GM23338 (cell line): ENCODE data around the gene NAPB. TPM values are rescaled to one million over a fixed set of nuclear protein-coding genes. Genes with fewer than 3 reads are reported as not detected.

Source experiments
- ATAC-seq: fragments of 200-7000 bp; cut with Tn5 transposase; 3 replicates; pipeline ENCODE4 v1.9.1; 2020
- DNase-seq: peaks from one replicate; pipeline ENCODE4 v3.0.0-alpha.2; 2015; ENCODE audit warnings: low spot score
- H2AFZ ChIP-seq: fragments of 200-600 bp; sonication (generic); 2 replicates; pipeline ENCODE4 v1.8.0; 2016; ENCODE audit warnings: antibody characterized with exemption, mild to moderate bottlenecking, moderate library complexity
- H3F3A ChIP-seq: fragments of 200-600 bp; sonication (generic); replicated peaks from 2 replicates; pipeline ENCODE4 v1.8.0; 2017; ENCODE audit warnings: antibody characterized with exemption, mixed run types, low read depth
- H3K27ac ChIP-seq: fragments of 200-600 bp; sonication (generic); 2 replicates; pipeline ENCODE4 v1.6.1; 2016; ENCODE audit warnings: low read depth
- H3K27me3 ChIP-seq: fragments of 200-600 bp; sonication (generic); 2 replicates; pipeline ENCODE4 v1.8.0; 2016; ENCODE audit warnings: mild to moderate bottlenecking, mixed run types, moderate library complexity; ENCODE audit not compliant: insufficient read depth
- H3K36me3 ChIP-seq: fragments of 200-600 bp; sonication (generic); 2 replicates; pipeline ENCODE4 v1.8.0; 2016; ENCODE audit warnings: mild to moderate bottlenecking; ENCODE audit not compliant: insufficient read depth
- H3K4me1 ChIP-seq: fragments of 200-600 bp; sonication (generic); 2 replicates; pipeline ENCODE4 v1.8.0; 2016; ENCODE audit warnings: mild to moderate bottlenecking, moderate library complexity; ENCODE audit not compliant: insufficient read depth
- H3K4me2 ChIP-seq: fragments of 200-600 bp; sonication (generic); 2 replicates; pipeline ENCODE4 v1.7.1; 2017; ENCODE audit warnings: mixed run types
- H3K4me3 ChIP-seq: fragments of 200-600 bp; sonication (generic); 2 replicates; pipeline ENCODE4 v1.6.1; 2016; ENCODE audit warnings: mixed run types
- H3K79me2 ChIP-seq: fragments of 200-600 bp; sonication (generic); replicated peaks from 2 replicates; pipeline ENCODE4 v1.8.0; 2017; ENCODE audit warnings: mild to moderate bottlenecking; ENCODE audit not compliant: insufficient read depth
- H3K9me2 ChIP-seq: fragments of 200-600 bp; sonication (generic); 2 replicates; pipeline ENCODE4 v1.8.0; 2017; ENCODE audit not compliant: insufficient read depth
- H4K20me1 ChIP-seq: fragments of 200-600 bp; sonication (generic); replicated peaks from 2 replicates; pipeline ENCODE4 v1.8.0; 2017; ENCODE audit warnings: mild to moderate bottlenecking; ENCODE audit not compliant: insufficient read depth
- H3K27ac Mint-ChIP-seq: 2 replicates; pipeline ENCODE4 v1.8.0; 2020; ENCODE audit warnings: inconsistent platforms, mild to moderate bottlenecking, moderate library complexity, mixed read lengths
- H3K27me3 Mint-ChIP-seq: 3 replicates; pipeline ENCODE4 v1.8.0; 2022; ENCODE audit warnings: low read depth, mild to moderate bottlenecking, moderate library complexity, mixed read lengths, inconsistent platforms; ENCODE audit not compliant: insufficient read depth, poor library complexity
- H3K36me3 Mint-ChIP-seq: 3 replicates; pipeline ENCODE4 v1.8.0; 2021; ENCODE audit warnings: low read depth, mild to moderate bottlenecking, inconsistent platforms, moderate library complexity, mixed read lengths
- H3K4me1 Mint-ChIP-seq: 3 replicates; pipeline ENCODE4 v1.8.0; 2020; ENCODE audit warnings: mild to moderate bottlenecking, inconsistent platforms, mixed read lengths
- H3K4me3 Mint-ChIP-seq: 3 replicates; pipeline ENCODE4 v1.8.0; 2021; ENCODE audit warnings: moderate library complexity, mild to moderate bottlenecking, inconsistent platforms, mixed read lengths
- H3K9me3 Mint-ChIP-seq: 3 replicates; pipeline ENCODE4 v1.8.0; 2020; ENCODE audit warnings: moderate library complexity, mild to moderate bottlenecking, inconsistent platforms, mixed read lengths
- CREB1 ChIP-seq: fragments of 250-450 bp; sonication (Bioruptor Pico); IDR thresholded peaks from 2 replicates; pipeline ENCODE4 v1.5.0; 2020; ENCODE audit warnings: low read depth, mild to moderate bottlenecking, moderate library complexity
- CTCF ChIP-seq, 2 experiments: fragments of 200-600 bp in 1 of 2; sonication (generic) in 1 of 2; conservative IDR thresholded peaks; 2 replicates each; pipeline versions ENCODE4 v1.5.1 to v1.6.1; 2016 to 2017; ENCODE audit warnings: antibody characterized with exemption in 2 of 2, low read depth in 2 of 2, mild to moderate bottlenecking in 2 of 2, moderate library complexity in 1 of 2
- EZH2 ChIP-seq: fragments of 200-600 bp; sonication (generic); IDR thresholded peaks from one replicate; pipeline ENCODE4 v1.8.0; 2017; ENCODE audit warnings: antibody characterized with exemption, mild to moderate bottlenecking, low read depth; ENCODE audit not compliant: unreplicated experiment
- EZH2phosphoT487 ChIP-seq: fragments of 200-600 bp; sonication (generic); IDR thresholded peaks from one replicate; pipeline ENCODE4 v1.8.1; 2018; ENCODE audit warnings: antibody characterized with exemption; ENCODE audit not compliant: unreplicated experiment
- POLR2AphosphoS5 ChIP-seq: IDR thresholded peaks from 2 replicates; pipeline ENCODE4 v1.6.1; 2016; ENCODE audit warnings: antibody characterized with exemption, low read depth
- STAT1 ChIP-seq: IDR thresholded peaks from one replicate; pipeline ENCODE4 v1.6.1; 2016; ENCODE audit warnings: antibody characterized with exemption; ENCODE audit not compliant: unreplicated experiment
- ZNF114 ChIP-seq: fragments of 250-450 bp; sonication (Bioruptor Pico); IDR thresholded peaks from 2 replicates; pipeline ENCODE4 v1.5.0; 2020; ENCODE audit warnings: mild to moderate bottlenecking, moderate library complexity
- polyA plus RNA-seq: library from polyadenylated mRNA; unstranded; fragments of >200 nt; fragmentation: Nextera tagmentation; extraction: Ambion mirVana; gene quantifications from 2 replicates; pipeline ENCODE4 v1.2.1, GENCODE V29; 2016
- total RNA-seq: library from RNA; depleted of rRNA; stranded (reverse); fragments of >200 nt; shearing (Covaris generic); gene quantifications from 2 replicates; pipeline ENCODE4 v1.2.3, GENCODE V29; 2014
- TF ChIP-seq, protein P1 (sequence below): fragments of 250-450 bp; sonication (Bioruptor Pico); IDR thresholded peaks from 2 replicates; pipeline ENCODE4 v1.5.0; 2020; ENCODE audit warnings: mild to moderate bottlenecking, moderate library complexity
- TF ChIP-seq, protein P2 (sequence below): IDR thresholded peaks from one replicate; pipeline ENCODE4 v1.6.1; 2018; ENCODE audit warnings: antibody characterized with exemption; ENCODE audit not compliant: unreplicated experiment
- TF ChIP-seq, protein P3 (sequence below): IDR thresholded peaks from 2 replicates; pipeline ENCODE4 v1.6.1; 2016; ENCODE audit warnings: antibody characterized with exemption

The NAPB gene
- total and polyA plus RNA-seq, 2 experiments from 2014 or later: 7.3 to 18.1 TPM

DNA sequence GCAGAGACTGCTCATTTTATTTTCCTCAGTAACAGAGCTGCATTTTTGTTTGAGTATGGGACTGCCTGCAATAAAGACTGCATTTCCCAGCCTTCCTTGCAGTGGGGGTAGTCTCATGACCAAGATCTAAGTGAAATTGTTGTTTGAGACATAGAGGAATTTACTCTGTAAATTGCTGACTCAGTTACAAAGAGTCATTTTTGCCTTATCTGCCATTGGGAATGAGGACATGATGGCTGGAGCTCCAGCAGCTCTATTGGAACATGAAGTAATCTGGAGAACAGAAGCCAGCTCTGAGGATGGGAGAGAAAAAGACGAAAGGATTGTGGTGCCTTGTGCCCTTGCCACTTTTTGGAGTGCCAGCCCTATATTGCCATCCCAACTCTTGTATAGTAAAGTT, 33.5 kb upstream of the NAPB start (continued):
- TF ChIP-seq POLR2AphosphoS5 (no peak), ZNF114 (CRISPR knock-in tag) (no peak), EZH2phosphoT487 (no peak), STAT1 (no peak)
- TF ChIP-seq, protein P1, sequence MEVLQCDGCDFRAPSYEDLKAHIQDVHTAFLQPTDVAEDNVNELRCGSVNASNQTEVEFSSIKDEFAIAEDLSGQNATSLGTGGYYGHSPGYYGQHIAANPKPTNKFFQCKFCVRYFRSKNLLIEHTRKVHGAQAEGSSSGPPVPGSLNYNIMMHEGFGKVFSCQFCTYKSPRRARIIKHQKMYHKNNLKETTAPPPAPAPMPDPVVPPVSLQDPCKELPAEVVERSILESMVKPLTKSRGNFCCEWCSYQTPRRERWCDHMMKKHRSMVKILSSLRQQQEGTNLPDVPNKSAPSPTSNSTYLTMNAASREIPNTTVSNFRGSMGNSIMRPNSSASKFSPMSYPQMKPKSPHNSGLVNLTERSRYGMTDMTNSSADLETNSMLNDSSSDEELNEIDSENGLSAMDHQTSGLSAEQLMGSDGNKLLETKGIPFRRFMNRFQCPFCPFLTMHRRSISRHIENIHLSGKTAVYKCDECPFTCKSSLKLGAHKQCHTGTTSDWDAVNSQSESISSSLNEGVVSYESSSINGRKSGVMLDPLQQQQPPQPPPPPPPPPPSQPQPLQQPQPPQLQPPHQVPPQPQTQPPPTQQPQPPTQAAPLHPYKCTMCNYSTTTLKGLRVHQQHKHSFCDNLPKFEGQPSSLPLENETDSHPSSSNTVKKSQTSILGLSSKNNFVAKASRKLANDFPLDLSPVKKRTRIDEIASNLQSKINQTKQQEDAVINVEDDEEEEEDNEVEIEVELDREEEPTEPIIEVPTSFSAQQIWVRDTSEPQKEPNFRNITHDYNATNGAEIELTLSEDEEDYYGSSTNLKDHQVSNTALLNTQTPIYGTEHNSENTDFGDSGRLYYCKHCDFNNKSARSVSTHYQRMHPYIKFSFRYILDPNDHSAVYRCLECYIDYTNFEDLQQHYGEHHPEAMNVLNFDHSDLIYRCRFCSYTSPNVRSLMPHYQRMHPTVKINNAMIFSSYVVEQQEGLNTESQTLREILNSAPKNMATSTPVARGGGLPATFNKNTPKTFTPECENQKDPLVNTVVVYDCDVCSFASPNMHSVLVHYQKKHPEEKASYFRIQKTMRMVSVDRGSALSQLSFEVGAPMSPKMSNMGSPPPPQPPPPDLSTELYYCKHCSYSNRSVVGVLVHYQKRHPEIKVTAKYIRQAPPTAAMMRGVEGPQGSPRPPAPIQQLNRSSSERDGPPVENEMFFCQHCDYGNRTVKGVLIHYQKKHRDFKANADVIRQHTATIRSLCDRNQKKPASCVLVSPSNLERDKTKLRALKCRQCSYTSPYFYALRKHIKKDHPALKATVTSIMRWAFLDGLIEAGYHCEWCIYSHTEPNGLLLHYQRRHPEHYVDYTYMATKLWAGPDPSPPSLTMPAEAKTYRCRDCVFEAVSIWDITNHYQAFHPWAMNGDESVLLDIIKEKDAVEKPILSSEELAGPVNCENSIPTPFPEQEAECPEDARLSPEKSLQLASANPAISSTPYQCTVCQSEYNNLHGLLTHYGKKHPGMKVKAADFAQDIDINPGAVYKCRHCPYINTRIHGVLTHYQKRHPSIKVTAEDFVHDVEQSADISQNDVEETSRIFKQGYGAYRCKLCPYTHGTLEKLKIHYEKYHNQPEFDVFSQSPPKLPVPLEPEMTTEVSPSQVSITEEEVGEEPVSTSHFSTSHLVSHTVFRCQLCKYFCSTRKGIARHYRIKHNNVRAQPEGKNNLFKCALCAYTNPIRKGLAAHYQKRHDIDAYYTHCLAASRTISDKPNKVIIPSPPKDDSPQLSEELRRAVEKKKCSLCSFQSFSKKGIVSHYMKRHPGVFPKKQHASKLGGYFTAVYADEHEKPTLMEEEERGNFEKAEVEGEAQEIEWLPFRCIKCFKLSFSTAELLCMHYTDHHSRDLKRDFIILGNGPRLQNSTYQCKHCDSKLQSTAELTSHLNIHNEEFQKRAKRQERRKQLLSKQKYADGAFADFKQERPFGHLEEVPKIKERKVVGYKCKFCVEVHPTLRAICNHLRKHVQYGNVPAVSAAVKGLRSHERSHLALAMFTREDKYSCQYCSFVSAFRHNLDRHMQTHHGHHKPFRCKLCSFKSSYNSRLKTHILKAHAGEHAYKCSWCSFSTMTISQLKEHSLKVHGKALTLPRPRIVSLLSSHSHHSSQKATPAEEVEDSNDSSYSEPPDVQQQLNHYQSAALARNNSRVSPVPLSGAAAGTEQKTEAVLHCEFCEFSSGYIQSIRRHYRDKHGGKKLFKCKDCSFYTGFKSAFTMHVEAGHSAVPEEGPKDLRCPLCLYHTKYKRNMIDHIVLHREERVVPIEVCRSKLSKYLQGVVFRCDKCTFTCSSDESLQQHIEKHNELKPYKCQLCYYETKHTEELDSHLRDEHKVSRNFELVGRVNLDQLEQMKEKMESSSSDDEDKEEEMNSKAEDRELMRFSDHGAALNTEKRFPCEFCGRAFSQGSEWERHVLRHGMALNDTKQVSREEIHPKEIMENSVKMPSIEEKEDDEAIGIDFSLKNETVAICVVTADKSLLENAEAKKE (CRISPR knock-in tag): no peak

DNA sequence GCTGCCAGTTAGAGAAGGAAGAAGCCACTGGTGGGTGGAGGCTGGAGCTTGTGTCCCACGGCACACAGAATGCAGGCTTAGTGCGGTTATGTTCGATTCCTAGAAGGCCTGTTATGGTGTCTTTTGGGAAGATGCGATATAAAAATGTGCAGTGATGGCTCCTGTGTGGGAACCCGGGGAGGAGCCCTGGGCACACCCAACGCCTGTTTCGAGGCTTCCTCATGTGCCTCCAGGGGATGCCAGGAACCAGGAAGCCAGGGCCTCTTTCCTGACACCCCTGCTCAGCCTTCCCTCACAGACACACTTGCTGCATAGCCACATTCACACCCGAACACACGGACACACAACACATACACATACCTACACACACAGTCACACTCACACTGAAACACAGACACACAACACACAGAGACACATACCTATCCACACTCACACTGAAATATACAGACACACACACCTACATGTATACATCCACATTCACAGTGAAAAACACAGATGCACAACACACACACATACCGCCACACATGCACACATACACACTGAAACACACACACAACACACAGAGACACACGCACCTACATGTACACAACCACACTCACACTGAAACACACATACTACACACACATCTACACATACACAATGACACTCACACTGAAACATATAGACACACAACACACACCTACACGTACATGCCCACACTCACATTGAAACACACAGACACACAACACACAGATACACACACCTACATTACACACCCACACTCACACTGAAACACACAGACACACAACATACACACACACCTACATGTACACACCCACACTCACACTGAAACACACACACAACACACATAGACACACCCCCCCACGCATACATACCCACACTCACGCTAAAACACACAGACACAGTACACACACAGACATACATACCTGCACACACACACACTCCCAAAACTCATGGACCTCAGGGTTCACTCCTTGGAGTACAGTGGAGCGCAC, 32.6 kb upstream of the NAPB start:
- Mint-ChIP-seq H3K9me3 (peaks cover 9% of the 10 kb centered on the region; the same call in 2 of the 3 replicates), H3K27ac (no peak overlapping the region), H3K36me3 (peaks cover 7% of the 10 kb centered on the region; the same call in 1 of the 3 replicates), H3K4me1 (peaks cover 10% of the 10 kb centered on the region; the same call in 2 of the 3 replicates), H3K27me3 (peaks cover 13% of the 10 kb centered on the region), H3K4me3 (no peak overlapping the region)
- H4K20me1 ChIP-seq: no peaks in the 10 kb centered on the region
- no peaks in the 10 kb centered on the region for H3F3A ChIP-seq
- H3K4me2 ChIP-seq: no peak overlapping the region
- H3K4me1 ChIP-seq: no peaks in the 10 kb centered on the region
- H2AFZ ChIP-seq: no peak overlapping the region
- H3K27me3 ChIP-seq: no peaks in the 10 kb centered on the region
- H3K9me2 ChIP-seq: no peaks in the 10 kb centered on the region
- no peak overlapping the region for H3K27ac ChIP-seq
- H3K79me2 ChIP-seq: no peaks in the 10 kb centered on the region
- no peak overlapping the region for H3K4me3 ChIP-seq
- ATAC-seq: no peak
- H3K36me3 ChIP-seq: no peaks in the 10 kb centered on the region
- DNase-seq: no peak
- TF ChIP-seq, protein P2, sequence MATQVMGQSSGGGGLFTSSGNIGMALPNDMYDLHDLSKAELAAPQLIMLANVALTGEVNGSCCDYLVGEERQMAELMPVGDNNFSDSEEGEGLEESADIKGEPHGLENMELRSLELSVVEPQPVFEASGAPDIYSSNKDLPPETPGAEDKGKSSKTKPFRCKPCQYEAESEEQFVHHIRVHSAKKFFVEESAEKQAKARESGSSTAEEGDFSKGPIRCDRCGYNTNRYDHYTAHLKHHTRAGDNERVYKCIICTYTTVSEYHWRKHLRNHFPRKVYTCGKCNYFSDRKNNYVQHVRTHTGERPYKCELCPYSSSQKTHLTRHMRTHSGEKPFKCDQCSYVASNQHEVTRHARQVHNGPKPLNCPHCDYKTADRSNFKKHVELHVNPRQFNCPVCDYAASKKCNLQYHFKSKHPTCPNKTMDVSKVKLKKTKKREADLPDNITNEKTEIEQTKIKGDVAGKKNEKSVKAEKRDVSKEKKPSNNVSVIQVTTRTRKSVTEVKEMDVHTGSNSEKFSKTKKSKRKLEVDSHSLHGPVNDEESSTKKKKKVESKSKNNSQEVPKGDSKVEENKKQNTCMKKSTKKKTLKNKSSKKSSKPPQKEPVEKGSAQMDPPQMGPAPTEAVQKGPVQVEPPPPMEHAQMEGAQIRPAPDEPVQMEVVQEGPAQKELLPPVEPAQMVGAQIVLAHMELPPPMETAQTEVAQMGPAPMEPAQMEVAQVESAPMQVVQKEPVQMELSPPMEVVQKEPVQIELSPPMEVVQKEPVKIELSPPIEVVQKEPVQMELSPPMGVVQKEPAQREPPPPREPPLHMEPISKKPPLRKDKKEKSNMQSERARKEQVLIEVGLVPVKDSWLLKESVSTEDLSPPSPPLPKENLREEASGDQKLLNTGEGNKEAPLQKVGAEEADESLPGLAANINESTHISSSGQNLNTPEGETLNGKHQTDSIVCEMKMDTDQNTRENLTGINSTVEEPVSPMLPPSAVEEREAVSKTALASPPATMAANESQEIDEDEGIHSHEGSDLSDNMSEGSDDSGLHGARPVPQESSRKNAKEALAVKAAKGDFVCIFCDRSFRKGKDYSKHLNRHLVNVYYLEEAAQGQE: no peak
- TF ChIP-seq CTCF (conservative IDR thresholded peaks at IDR 0.05; ENCODE audit: low read depth in 2 of 2): no peak
- TF ChIP-seq EZH2: no peak
- TF ChIP-seq CREB1 (CRISPR knock-in tag): no peak
- TF ChIP-seq, protein P3, sequence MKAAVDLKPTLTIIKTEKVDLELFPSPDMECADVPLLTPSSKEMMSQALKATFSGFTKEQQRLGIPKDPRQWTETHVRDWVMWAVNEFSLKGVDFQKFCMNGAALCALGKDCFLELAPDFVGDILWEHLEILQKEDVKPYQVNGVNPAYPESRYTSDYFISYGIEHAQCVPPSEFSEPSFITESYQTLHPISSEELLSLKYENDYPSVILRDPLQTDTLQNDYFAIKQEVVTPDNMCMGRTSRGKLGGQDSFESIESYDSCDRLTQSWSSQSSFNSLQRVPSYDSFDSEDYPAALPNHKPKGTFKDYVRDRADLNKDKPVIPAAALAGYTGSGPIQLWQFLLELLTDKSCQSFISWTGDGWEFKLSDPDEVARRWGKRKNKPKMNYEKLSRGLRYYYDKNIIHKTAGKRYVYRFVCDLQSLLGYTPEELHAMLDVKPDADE: no peak
- TF ChIP-seq STAT1: no peak
- TF ChIP-seq ZNF114 (CRISPR knock-in tag): no peak
